Measurements from ENCODE around the gene STK11.

The STK11 gene

GRCh38 chr19:1260749-1261537, 55.4 kb downstream of the STK11 start:
- peak; percentile 92 to 96 (median 93) for DNase-seq (ENCODE audit: low read depth in 3 of 3)

- no peak for DNase-seq (ENCODE audit: low read depth in 3 of 3)
Measured at GRCh38 chr19:1261538-1261797, 55.9 kb downstream of the STK11 start.

DNA sequence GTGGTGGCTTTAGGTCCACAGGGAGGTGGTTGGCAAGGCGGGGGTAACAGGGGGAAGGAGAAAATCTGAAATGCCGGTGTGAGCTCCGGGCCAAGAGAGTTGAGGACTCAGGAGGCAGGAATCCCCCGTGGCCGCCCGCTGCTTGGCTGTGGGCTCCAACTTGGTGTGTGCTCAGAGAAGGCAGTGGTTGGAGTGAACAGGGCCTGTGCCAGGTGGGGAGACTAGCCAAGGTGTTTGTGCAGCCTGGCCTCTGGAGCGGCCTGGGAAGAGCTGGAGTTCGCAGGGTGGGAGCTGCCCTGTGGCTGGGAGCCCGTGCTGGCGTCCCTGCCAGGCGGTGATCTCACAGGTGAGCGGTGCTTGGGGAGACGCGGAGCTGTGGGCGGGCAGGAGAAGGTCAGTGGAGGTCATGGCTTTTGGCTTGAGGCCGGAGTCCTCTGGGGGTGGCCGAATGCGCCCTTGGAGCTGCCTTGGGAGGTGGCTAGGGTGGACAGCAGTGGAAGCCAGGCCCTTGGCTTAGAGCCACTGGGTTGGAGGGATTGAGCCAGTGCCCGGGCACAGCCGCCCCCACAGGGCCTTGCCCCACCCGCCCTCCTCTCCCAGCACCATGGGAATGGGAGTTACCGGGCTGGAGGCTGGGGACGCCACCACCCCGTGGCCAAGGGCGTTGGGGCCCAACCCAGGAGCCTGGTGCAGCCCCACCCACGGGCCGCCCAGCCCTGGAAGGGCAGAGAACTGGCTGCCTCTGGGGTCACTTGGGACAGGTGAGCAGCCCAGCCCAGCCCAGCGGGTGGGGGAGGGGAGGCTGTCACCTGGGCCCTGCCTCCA, 56.4 kb downstream of the STK11 start:
- DNase-seq (ENCODE audit: low read depth in 3 of 3): no peak

- no peak for DNase-seq (ENCODE audit: low read depth in 3 of 3)
Measured at GRCh38 chr19:1262623-1263123, 57.1 kb downstream of the STK11 start.

GRCh38 chr19:1263188-1263587, 57.6 kb downstream of the STK11 start:
- no peak for DNase-seq (ENCODE audit: low read depth in 3 of 3)

DNA sequence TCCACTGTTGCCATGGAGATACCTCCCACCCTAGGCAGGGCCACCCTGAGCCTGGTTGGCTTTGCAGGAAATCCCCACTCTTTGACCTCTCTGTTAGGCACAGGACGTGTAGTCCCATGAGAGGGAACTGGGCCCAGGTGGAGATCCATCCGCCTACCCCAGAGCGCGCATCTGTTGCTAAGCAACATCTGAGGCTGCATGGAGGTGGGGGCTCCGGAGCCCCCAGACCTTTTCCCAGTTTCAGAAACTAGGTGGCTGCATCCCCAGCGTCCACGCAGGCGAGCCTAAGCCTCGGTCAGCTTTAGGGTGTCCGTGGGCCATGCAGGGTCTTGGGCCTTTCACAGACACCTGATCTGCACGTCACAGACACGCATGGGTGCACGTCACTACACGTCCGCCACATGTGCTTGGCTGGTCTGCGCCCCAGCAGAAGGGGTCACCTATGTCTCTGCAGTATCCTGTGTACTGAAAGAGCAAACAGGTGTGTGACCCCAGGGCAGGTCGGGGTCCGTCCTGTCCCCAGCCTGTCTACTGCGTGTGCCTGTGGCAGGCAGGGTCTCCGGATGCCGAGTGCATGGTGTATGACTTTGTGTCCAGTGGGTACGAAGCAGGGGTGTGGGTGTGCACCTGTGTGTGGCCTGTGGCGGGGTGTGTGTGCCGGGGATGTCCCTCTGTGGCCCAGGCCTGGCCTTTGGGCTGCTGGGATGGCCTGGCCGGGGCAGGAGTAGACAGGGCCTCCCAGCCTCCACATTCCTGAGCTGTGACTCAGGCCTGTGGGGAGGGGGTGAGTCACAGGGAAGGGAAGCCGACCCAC, 59.4 kb downstream of the STK11 start:
- DNase-seq (ENCODE audit: low read depth in 3 of 3): no peak

- DNase-seq (ENCODE audit: low read depth in 3 of 3): no peak
Measured at GRCh38 chr19:1265615-1266128, 60.1 kb downstream of the STK11 start.

- peak in 2 of 3 experiments; percentile 66 to 85 for DNase-seq (ENCODE audit: low read depth in 3 of 3)
Measured at GRCh38 chr19:1266129-1266915, 60.7 kb downstream of the STK11 start.

DNA sequence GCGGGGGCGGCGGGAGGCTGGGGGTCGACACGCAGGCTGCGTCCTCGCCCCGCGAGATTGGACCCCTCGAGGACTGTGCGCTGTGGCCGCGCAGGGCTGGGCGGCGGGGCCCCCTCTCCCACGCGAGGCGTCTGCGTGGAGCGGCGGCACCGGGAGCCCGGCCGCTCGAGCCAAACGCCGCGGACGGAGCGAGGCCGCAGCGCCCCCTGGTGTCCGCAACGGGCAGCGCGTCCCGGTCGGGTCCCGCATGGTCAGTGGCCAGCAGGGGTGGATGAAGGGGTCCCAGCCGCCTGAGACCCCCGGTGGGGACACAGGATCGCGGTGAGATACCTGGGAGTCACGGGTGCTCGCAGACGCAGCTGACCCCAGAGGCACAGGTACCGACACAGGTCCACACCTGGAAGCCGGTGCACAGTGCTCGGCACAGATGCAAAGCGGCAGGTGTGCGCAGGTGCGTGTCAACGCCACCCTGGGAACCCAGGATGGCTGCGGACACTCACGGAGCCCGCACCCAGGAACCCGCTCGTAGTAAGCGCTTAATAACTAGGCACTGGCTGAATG, 61.4 kb downstream of the STK11 start:
- peak in 1 of 3 experiments; percentile 69 for DNase-seq (ENCODE audit: low read depth in 3 of 3)

DNA sequence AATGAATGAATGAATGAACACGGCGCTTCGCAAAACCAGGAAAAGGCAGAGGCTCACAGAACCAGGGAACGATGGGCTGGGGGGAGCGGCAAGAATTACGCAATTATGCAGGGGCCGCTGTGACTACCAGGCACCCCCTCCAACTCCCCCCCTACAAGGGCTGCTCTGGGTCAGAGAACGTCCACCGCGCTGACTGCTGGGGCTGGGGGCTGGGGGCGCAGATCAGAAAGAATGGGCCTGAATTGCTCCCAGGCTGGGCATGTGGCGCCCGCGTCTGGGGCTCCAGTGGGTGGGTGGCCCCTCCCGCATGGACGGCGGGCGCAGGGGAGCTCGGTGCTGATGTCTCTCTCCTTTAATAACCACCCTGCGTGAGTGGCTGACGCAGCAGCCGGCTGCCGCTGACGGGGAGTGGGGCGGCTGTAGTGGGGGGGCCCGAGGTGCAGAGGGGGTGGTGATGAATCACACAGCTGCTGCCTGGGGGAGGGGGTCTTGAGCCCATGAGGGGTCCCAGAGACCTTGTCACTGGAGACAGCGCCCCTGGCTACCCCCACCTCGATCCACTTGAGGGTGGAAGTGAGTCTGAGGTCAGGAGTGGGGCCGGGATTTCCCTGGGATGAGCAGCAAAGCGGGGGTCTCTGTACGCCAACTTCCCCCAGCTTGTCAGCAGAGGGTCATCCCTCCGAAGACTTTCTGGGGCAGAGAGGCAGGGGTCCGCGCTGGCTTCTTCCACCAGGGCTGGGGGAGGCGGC, 62.1 kb downstream of the STK11 start:
- DNase-seq (ENCODE audit: low read depth in 3 of 3): no peak

GRCh38 chr19:1268226-1269064, 62.9 kb downstream of the STK11 start:
- no peak for DNase-seq (ENCODE audit: low read depth in 3 of 3)

DNA sequence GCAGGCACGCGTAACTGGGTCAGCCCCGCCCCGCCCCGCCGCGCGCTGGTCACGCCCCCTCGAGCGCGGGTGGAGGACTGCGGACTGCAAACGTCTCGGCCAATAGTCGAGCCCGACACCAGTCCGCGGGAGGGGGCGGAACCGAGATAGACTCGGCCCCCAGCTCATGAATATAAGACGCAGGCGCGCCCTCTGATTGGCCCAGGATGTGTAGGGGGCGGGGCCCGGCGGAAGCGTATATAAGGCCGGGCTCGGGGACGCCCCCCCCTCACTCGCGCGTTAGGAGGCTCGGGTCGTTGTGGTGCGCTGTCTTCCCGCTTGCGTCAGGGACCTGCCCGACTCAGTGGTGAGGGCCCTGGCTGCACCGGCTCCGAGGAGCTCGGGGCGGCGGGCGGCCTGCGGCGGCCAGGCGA, 63.5 kb downstream of the STK11 start, which contains the start of gene CIRBP:
Gene CIRBP (plus strand): TSS at position 268 of the 413 bp plus-strand sequence. CDS start 1,602 bp downstream, outside the sequence.
- peak; percentile 99 to 100 (median 99) for DNase-seq (ENCODE audit: low read depth in 3 of 3)

- peak in 2 of 3 experiments; percentile 75 to 84 for DNase-seq (ENCODE audit: low read depth in 3 of 3)
Measured at GRCh38 chr19:1269478-1270212, 64.1 kb downstream of the STK11 start.

DNA sequence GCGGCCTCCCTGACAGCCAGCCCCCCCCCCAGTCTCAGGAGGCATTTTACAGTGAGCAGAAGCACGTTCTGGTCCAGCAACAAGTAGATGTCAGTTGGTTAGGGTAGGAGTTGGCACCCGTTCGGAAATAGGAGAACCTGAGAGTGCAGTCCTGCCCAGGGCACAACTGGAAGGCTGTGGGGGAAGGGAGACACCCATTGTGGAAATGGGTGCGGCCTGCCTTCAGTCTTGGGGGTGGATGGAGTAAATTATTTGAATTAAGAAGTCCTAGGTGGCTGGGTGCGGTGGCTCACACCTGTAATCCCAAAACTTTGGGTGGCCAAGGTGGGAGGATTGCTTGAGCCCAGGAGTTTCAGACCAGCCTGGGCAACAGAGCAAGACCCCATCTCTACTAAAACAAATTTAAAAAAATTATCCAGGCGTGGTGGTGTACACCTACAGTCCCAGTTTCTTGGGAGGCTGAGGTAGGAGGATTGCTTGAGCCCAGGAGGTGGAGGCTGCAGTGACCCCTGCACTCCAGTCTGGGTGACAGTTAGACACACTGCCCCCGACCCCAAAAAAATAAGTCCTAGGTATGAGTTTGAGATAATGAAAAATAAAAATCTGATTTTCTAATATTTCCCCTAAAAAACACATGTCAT, 64.8 kb downstream of the STK11 start:
- no peak for DNase-seq (ENCODE audit: low read depth in 3 of 3)

DNA sequence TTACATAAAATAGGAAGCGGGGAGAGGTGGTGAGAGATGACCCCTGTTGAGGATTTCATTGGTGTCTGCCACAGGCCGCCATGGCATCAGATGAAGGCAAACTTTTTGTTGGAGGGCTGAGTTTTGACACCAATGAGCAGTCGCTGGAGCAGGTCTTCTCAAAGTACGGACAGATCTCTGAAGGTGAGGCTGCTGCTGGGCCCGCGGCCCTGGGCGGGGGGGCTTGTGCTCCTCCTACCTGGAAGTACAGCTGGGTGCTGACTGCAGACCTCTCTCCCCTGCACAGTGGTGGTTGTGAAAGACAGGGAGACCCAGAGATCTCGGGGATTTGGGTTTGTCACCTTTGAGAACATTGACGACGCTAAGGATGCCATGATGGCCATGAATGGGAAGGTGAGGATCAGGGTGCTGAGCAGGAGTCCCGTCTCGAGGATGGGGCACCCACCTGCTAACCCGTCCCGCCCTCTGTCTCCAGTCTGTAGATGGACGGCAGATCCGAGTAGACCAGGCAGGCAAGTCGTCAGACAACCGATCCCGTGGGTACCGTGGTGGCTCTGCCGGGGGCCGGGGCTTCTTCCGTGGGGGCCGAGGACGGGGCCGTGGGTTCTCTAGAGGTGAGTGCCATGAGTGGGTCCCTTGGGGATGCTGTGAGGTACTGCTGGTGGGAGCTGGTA, 65.4 kb downstream of the STK11 start:
- no peak for DNase-seq (ENCODE audit: low read depth in 3 of 3)

- no peak for DNase-seq (ENCODE audit: low read depth in 3 of 3)
Measured at GRCh38 chr19:1271528-1272422, 66.2 kb downstream of the STK11 start.
